ENCODE measurements around the gene RFT1.
"Not testable (repeated sequence)": the region's sequence is repeated elsewhere in the genome, so short reads cannot be mapped to it uniquely, and the experiment has no call there.

Gene RFT1

DNA sequence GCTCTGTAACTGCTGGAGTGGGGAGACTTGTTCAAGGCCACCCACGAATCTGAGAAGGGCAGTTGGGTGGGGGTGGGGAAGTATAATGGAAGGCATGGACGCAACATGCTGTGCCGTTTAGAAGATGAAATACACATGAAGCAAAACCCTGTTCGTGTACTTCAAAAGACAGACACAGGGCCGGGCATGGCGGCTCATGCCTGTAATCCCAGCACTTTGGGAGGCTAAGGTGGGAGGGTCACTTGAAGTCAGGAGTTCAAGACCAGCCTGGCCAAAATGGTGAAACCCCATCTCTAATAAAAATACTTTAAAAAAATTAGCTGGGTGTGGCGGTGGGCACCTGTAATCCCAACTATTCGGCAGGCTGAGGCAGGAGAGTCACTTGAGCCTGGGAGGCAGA lies 47.5 kb downstream of the RFT1 start:
- DNase-seq = no peak

DNA sequence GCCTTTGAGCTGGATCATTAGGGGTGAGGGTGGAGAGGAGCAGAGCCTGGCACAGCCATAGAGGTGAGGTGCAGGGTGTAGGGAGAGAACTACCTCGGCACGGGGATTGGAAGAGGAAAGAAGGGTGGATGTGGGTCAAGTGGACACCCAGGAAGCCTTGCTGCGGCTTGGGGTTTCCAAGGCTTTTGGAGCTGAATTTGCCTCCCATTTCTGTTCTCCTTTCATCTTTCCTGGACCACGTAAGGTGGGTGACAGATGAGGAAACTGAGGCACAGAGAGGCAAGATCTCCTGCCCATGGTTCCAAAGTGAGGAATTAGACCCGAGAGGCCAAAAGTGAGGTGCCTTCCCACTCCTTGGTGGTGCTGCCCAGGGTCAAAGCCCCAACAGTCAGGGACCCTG lies 48.9 kb downstream of the RFT1 start:
- DNase-seq = no peak

DNA sequence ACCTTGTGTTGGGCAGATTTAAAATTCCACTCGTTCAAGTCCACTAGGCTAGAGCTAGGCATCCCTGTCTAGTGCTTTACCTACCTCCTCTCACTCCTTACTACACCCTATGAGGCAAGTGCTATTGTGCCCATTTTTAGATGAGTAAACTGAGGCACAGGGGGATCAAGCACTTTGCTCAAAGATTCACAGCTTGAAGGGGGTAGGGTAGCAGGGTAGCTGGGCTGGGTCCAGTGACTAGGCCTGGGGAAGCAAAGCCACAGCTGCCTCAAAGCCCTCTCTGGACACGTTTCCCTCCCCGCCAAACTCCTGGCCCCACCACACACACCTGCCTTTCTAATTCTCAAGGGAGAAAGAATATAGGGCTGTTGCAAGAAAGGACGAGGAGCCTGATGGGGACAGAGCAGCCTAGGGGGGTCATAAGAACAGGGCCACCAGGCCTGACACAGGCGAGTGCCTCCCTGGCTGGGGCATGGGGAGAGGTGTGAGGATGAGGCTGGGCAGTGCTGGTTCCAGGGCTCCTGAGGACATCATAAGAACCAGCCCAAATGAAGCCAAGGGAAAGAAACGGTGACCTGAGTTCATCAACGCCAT lies 49.5 kb downstream of the RFT1 start:
- no peak for DNase-seq

DNA sequence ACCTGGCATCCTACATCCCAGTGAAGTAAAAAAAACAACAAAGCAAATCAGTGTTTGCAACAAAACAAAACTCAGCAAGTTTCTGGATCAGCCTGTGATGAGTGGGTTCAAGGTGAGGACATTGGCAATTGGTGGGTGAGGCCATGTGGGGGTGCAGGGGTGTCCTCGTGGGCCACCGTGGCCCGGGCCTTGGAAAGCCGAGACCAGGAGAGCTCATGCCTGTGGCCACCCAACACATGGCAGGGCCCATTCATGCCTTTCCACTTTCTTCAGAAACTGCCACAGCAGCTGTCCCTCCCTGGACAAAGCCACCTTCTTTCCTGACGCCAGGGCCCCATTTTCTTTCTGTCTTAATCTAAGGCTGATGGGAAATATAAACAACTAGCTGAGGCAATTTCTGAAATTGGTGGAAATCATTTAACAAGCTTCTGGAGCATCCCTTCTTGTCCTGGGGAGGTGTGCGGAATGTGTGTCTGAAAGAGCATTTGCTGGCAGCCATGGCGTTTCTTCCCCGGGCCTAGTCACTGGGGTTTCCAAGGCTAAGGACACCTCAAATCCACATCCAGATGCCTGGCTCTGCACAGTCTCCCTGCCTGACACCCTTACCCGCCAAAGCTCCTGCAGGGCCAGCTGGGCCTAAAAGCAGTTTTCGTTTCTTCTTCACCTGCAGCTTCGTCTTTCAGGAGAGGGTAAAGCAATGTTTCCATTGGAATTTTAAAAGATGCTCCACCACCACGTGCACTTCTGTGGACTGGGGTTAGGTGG lies 50.3 kb downstream of the RFT1 start:
- DNase-seq = no peak

DNA sequence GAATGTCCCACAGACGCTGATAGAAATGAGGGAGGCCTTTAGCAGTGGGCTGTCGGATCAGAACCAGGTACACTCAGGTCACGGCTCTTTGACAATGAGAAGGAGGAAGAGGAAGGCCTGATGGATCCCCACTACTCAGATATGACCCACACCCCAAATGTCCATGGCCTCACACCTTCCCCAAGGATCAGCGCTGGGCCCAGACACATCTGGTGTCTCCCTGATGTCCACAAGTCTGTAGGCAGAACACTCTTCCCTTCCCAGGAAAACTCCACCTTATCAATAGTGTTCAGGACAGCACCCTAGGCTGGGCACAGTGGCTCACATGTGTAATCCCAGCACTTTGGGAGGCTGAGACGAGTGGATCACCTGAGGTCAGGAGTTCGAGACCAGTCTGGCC lies 51.1 kb downstream of the RFT1 start:
- DNase-seq = no peak

DNA sequence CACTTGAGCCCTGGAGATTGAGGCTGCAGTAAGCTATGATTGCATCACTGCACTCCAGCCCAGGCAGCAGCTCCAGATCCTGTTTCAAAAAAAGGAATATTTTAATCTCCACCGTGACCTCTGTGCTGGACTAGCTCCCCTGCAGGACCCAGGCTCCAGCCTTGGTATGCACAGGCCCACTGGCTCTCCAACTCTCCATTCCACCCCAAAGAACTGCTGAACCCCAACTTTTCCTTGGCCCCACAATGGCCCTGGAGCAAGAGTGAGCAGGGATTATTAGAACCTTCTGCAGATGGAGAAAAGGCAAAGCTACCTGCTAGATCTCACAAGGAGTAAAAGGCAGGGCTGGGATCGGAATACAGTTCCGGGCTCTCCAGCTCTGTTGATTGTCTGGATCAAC lies 51.6 kb downstream of the RFT1 start:
- DNase-seq = no peak

DNA sequence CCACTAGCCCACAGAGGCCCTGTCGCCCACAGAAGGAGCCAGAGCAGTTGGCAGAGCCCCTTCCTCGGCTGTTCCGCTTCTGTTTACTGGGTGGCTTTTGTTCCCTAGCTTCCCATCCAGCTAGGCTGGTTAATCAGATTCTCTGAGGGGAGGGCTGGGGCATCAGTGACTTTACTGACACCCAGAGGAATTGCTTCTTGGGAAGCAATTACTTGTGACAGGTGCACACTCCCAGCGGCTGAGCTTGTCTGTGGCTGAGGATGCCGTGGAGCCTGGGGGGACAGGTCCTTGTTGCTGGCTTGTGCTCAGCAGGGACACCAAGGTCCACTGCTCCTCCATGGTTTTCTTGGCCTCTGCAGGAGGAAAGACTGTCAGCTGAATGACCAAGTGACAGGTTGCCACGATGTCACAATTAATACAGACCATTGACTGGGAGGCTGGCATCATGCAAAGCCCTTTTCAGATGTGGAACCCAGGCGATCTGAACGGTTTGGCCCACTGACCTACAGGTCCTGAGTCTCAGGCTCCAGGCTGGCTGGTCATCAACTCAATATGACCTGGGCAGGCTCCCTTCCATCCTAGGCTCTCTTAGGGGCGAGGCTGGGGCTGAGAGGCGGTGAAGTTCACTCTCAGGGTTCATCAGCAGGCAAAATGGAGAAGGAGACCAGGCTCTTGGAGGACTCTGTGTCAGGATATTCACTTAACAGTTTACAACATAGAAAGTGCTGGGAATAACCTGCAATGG lies 52.6 kb downstream of the RFT1 start:
- no peak for DNase-seq

DNA sequence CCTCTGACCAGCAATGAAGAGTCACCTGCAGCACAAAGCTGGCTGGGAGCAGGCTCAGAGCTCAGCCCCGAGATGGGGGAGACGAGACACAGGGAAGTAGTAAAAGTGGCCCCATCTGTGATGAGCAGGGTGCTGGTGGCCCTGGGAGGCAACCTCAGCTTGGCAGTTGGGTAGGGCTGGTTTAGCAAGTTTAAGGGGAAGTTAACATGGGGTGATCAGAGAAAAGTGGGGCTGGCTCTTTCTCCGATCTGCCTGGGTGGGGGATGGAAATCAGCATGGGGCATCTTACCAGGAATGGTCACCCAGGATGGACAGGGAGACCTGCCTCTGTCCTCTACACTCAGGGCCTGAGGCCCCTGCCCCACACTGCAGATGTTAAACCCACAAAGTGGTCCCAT lies 54.5 kb downstream of the RFT1 start:
- DNase-seq = no peak

DNA sequence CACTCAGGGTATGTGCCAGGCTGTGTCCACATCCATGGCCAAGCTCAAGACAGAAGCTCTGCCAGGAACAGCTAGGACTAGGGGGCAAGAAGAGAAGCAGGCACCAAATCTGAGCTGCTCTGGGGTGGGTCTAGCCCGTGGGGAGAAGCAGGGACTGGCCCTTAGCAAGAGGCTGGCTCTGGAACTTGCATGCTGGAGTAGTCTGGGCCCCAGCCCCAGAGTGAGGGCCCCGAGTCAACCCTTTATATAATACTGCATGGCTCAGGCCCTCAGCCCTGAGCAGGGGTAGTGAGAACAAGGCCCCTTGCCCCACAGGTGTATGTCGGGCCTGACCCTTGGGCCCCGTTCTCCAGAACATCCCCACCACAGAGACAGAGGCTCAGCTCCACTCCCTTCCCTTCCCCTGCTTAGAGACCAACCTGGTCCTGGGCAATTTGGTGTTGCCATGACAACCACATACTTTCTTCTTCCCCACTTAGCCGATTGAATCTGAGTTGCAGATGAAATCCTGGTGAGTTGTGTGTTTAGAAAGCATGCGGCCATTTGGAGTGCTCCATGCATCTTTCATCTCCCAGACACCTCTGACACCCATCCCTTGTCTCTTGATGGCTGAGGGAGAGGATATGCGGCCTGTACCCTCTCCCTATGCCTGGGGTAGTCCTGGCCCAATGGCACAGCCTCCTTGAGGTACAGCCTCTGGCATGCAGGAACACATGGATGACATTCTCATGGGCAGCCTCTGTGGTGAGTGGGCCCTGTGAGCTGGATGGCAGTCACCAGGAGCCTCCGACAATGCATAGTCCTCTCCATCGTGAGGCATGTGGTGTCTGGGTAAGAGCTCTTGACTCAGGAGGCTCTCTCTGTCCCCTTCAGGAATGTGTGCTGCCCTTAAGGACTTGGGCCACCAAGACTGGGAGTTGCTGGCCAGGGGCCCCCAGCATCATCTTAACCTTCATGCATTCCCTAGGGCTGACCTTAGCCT lies 55.2 kb downstream of the RFT1 start:
- no peak for DNase-seq

DNA sequence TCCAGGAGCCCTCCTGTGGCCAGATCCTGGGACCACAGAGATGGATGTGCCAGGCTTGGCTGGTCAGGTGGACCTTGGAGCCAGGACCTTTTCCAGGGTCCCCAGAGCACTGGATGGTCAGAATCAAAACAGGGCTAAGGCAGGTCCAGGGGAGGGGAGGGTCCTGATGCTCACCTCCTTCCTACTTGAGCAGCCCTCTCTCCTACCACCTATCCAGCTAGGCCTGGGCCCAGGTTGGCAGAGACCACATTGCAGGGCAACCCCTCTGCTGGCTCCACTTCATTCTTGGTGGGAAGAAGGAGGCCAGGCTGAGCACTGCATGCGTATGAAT lies 55.9 kb downstream of the RFT1 start:
- no peak for DNase-seq

DNA sequence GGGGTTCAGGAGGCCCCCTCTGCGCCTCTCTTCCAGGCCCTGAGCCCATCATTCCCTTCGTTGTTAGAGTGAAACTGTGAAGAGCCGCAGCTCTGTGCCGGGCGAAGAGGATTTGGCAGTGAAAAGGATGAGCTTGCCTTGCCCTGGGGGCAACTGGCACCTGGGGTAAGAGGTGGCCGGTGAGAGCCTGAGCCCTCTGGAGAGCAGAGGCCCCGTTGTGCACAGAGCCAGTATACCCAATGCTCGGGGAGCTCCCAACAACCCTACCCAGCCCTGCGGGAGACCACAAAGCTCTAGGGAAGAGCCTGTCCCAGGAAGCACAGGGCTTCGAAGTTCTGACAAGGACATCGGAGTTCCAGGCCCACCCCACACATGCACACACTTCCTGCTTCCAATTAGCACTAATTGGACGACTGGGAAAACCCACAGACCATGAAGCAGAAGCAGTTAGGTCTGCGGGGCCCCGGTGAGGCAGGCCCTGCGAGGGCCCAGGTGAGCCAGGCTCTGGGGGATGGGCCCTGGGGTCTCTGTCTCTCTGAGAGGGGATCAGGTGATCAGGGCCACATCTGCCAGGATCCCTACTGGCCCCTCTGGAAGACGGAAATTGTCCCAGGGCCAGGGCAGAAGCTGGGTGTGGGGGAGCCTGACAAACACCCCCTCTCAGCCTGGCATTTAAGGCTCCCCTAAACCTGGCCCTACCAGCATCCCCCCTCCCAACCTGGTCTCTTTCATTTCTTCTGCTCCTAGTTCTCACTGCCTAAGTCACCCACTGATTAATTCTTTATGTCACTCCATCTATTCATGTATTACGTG lies 56.5 kb downstream of the RFT1 start:
- DNase-seq = no peak

DNA sequence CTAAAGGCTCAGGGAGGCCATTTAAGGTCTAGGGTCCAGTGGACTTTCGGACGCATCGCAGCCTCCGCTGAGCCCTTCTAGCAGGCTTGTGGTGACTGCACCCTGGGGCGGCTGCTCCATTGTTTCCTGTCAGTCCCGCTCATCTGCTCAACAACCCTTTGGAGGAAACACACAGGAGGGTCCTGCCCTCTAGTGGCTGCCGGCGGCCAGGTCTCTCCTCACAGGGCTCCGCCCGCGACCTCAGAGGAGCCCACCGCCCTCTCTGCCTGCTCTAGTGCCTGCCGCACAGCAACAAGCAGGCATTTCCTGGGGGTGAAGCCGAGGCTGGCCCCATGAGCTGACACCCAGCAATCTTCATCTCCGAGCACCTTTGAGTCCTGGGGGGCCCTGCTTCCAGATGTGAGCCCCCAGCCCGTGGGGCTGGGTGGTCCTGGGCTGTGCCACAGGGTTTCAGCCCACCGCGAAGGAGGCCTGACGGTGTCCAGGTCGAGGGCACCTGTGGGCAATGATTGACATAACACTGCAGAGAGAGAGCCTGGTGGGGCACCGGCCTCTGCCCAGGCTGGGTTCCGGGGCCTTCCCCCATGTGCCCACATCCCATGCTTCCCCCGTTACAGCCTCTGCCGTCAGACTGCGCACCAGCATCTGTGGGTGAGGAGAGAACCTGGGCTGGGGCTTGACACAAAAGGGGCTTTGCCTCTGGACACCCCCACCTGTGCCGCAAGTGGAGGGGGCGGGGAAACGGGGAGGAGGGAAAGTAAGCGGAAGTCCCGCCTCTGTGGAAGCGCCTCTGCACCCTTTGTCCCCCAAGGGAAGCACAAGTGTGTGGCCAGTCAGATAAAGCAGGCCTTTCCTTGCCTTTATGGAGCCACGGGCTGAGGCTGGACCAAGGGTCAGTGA lies 57.3 kb downstream of the RFT1 start:
- DNase-seq = peak; percentile 53 to 86 (median 74)

DNA sequence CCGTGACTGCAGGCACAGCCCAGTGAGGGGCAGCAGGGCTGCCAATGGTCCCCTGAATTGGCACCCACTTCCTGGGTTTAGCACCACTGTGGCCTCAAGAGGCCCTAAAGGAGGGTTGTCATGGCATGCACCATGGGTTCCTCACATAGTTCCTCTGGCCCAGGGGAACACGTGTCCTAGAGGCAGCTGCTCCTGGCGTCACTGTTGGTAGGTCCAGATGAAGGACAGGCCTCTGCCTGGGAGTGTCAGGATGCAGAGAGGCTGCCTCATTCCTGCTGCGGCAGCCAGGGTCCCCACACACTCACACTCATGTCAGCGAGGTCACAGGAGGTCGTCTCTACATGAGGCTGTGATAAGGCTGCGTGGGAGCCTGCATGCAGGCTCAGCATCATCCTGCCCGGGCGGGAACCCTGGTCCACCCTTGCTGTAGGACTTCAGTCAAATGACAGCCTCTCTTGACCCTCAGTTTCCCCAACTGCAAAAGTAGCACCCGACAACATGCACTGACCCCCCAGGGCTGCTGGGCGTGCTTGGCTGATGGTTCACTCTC lies 58.3 kb downstream of the RFT1 start:
- DNase-seq = no peak

DNA sequence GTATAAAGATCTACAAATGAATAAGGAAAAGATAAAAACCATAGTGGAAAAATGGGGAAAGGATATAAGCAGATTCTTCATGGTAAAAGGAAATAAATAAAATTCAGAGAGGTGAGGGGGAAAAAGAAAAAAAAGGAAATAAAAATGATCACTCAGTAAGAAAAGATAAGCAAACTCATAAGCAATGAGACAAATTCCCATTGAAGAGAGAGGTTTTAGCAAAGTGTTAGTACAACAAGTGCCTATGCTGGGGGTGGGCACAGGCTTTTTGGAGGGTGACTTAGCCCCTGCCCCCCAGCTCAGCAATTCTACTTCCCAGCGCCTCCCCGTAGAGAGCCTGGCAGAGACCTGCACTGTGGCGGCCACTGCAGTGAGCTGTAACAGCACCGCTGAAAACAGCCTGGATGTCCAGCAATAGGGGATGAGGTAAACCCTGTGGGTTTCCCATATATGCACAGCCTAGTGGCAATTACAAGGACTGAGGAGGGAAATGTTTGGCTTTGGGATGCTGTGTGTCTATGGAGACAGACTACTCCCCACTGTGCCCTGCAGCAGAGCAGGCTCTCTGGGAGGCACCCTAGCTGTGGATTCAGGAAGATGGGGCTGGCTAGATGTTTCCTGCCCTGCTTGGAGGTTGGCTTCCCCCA lies 60.7 kb downstream of the RFT1 start:
- no peak for DNase-seq

DNA sequence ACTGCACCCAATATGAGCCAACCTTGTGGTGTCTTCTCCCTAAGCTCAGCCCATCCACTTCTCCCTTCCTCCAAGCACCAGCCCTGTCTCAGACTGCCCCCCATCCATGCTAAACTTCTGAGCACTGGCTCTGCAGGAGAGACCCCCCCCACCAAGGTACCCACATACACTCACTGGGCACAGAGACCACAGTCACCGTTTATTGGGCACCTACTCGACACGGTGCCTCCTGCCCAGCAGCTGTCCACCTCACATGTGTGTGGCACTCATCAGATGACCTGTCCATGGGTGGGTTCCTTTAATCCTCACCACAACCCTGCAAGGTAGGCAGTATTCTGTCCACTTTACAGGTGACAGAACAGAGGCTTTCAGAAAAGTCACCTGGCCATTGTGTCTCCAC lies 62.1 kb downstream of the RFT1 start:
- no peak for DNase-seq

DNA sequence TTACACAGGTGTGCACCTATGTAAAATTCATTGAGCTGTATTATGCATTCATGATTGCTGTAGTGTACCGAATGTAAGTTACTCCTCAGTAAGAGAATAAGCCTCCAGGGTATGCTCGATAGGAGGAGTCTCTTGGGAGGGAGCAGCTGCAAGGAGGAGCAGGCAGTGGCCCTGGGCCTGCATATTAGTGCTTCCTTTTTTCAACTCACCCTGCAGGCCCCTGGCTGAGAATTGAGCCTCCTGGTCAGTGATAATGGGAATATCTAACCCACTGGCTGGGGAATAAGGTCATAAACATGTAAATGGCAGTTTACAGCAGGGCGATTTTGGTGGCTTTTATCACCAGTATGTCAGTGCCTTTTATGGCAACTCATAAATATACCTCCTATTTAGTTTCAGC lies 62.7 kb downstream of the RFT1 start:
- no peak for DNase-seq

DNA sequence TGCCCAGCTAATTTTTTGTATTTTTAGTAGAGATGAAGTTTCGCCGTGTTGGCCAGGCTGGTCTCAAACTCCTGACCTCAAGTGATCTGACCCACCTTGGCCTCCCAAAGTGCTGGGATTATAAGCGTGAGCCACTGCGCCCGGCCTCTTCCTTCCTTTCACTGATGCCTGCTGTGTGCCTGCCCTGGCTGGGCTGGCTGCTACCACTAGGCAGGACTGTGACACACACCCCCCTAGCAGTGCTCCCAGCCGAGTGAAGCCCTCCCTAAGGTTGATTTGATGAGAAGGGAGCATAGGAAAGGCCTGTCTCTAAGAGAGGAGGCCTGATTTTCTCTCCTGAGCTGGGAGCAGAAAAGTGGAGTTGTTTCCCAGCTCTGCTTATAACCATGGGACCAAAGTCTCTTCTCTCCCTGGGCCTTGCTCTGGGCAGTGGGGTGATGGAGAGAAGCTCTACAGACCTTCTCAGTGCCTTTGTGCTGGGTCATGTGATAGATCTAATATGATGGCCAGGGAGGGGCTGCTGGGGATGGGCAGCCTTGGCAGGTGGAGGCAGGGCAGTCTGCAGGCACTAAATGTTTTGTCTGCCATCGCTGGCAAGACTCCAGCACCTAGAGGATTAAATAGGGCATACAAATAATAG lies 64.3 kb downstream of the RFT1 start:
- DNase-seq = no peak

DNA sequence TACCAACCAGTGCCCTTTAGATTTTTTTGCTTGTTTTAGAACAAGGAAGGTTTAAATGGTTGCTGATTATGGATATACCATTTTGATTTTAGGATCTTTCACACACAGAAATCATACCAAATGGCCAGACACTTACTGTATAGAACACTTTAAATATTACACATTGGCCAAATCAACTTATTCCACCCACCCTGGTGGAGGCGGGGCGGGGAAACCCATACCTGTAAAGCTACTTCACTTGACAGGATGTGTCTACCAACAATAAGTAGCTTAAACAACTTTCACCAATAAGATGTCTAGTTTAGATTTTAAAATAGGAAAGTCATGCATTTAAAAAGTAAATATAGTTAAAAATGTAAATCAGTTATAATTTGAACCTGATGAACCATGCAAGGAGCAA lies 67.3 kb downstream of the RFT1 start:
- DNase-seq = no peak

DNA sequence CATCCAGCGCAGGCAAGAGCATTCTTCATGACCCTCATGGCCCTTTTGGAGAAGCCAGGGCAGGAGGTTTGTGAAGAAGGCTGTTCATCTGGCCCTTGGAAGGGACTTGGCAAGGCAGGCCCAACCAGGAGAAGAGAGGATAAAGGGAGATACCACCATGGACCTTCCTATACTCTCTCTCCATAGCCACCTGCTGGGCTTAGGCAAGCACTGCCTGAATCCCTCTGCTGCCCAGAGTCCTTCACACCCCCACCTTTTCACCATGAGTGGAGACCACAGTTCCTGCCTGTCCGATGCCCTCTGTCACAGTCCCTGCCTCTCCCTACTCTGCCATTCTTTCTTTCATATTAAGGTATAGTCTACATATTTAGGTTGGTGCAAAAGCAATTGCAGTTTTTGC lies 73.8 kb downstream of the RFT1 start:
- no peak for DNase-seq

DNA sequence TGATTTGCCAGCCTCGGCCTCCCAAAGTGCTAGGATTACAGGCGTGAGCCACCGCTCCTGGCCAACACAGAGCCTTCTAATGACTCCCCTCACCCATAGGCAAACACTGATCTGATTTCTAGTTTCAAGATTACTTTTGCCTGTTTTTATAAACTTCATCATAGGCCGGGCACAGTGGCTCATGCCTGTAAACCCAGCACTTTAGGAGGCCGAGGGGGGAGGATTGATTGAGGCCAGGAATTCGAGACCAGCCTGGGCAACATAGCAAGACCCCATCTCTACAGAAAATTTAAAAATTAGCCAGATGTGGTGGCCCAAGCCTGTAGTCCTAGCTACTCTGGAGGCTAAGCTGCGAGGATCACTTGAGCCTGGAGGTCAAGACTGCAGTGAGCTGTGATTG lies 76.0 kb downstream of the RFT1 start:
- not testable (repeated sequence) for DNase-seq

All from activated naive CD4-positive, alpha-beta T cell (primary cell).